Activated CD4-positive, alpha-beta T cell treated with anti-CD3 and anti-CD28 coated beads, Interleukin-2, amount 50 U/mL, for 4 hours (primary cell): ENCODE results near the gene ATG2A.

Experiments
- DNase-seq, 2 experiments: peaks; one replicate each; pipeline ENCODE4 v3.0.0-alpha.2; 2020

The ATG2A gene

GRCh38 chr11:64867748-64868462 lies 49.1 kb downstream of the ATG2A start:
- no peak for DNase-seq

- no peak for DNase-seq
These were observed 50.9 kb downstream of the ATG2A start for GRCh38 chr11:64866173-64866491.

- peak in 1 of 2 experiments; percentile 48 for DNase-seq
These were observed 51.5 kb downstream of the ATG2A start for GRCh38 chr11:64865286-64866172.

GRCh38 chr11:64864473-64865285 lies 52.3 kb downstream of the ATG2A start:
- no peak for DNase-seq

- no peak for DNase-seq
These were observed 52.9 kb downstream of the ATG2A start for GRCh38 chr11:64864135-64864472.

GRCh38 chr11:64863391-64864060 lies 53.5 kb downstream of the ATG2A start:
- no peak for DNase-seq

- DNase-seq: no peak
These were observed 54.0 kb downstream of the ATG2A start for GRCh38 chr11:64862987-64863390.

GRCh38 chr11:64861227-64861975 lies 55.6 kb downstream of the ATG2A start:
- no peak for DNase-seq

- no peak for DNase-seq
These were observed 57.2 kb downstream of the ATG2A start for GRCh38 chr11:64859542-64860414.

- DNase-seq: no peak
These were observed 58.3 kb downstream of the ATG2A start for GRCh38 chr11:64858467-64859263.

GRCh38 chr11:64857485-64857884 lies 59.5 kb downstream of the ATG2A start:
- no peak for DNase-seq

- DNase-seq: peak in 1 of 2 experiments; percentile 44
These were observed 60.4 kb downstream of the ATG2A start for GRCh38 chr11:64856382-64857227.

- no peak for DNase-seq
These were observed 61.3 kb downstream of the ATG2A start for GRCh38 chr11:64855596-64856304.

GRCh38 chr11:64854534-64855502 lies 62.2 kb downstream of the ATG2A start:
- peak in 1 of 2 experiments; percentile 49 for DNase-seq

GRCh38 chr11:64854157-64854533 lies 62.9 kb downstream of the ATG2A start:
- DNase-seq: no peak

- no peak for DNase-seq
These were observed 63.3 kb downstream of the ATG2A start for GRCh38 chr11:64853709-64854108.

- no peak for DNase-seq
These were observed 64.1 kb downstream of the ATG2A start for GRCh38 chr11:64852804-64853509.
